ENCODE results near the gene ABAT.

DNA sequence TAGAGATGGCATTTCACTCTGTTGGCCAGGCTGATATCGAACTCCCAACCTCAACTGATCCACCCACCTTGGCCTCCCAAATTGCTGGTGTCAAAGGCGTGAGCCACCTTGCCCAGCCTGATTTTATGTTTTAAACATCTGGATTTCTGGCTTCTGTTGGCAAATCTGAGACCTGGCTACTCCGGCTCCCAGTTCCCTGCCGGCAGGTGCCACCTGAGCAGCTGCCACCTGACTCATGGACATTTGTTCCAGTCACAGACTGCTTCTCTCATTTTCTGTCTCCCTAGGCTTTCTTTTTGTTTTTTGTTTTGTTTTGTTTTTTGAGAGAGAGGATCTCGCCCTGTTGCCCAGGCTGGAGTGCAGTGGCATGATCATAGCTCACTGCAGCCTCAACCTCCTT, 132.8 kb downstream of the ABAT start:
- TF ChIP-seq CTCF (IDR thresholded peaks at IDR 0.05) (no peak), POLR2A (IDR thresholded peaks at IDR 0.05) (no peak)

All from Peyer's patch (tissue), 4 donors.